MM.1S (cell line): ENCODE results near the gene MLF1.

Experiments used
- EZH2 ChIP-seq: fragments of 300-600 bp; sonication (generic); optimal IDR thresholded peaks from 2 replicates; pipeline ENCODE3; 2017; ENCODE audit warnings: low read depth, mild to moderate bottlenecking, antibody characterized with exemption, low read length, mixed read lengths
- EZH2phosphoT487 ChIP-seq: fragments of 300-600 bp; sonication (generic); IDR thresholded peaks from 2 replicates; pipeline ENCODE4 v1.6.1; 2018; ENCODE audit warnings: antibody characterized with exemption, low read length
- TF ChIP-seq, protein P1 (sequence below): fragments of 300-600 bp; sonication (generic); IDR thresholded peaks from 2 replicates; pipeline ENCODE4 v1.5.1; 2016; ENCODE audit warnings: antibody characterized with exemption, low read length, mixed read lengths

DNA sequence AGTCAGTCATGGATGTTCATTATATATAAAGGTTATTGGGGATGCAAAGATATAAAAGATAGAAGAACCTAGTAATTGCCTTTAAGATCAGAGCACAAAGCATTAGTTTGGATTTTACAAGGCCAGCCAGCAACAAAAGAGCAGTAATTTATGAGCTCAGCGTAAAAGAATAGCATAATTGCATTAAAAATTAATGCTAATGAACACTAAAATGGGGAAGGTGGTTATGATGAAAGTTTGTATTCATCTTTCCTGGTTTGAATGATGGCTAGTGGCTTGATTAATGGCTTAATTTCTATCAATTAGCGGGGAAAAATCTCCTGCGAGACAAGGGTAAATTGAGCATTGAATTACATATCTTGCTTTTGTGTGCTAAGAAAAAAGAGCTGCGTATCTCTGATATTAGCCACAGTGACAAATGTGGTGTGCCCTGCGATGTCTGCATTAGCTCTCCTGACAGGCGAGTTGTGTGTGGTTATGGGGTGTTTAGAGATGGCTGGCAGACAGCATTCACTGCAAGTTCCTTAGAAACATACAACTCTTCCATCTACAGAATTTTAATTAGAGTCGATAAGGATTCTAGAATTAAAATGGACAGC is 42.8 kb upstream of the MLF1 start:
- TF ChIP-seq, protein P1, sequence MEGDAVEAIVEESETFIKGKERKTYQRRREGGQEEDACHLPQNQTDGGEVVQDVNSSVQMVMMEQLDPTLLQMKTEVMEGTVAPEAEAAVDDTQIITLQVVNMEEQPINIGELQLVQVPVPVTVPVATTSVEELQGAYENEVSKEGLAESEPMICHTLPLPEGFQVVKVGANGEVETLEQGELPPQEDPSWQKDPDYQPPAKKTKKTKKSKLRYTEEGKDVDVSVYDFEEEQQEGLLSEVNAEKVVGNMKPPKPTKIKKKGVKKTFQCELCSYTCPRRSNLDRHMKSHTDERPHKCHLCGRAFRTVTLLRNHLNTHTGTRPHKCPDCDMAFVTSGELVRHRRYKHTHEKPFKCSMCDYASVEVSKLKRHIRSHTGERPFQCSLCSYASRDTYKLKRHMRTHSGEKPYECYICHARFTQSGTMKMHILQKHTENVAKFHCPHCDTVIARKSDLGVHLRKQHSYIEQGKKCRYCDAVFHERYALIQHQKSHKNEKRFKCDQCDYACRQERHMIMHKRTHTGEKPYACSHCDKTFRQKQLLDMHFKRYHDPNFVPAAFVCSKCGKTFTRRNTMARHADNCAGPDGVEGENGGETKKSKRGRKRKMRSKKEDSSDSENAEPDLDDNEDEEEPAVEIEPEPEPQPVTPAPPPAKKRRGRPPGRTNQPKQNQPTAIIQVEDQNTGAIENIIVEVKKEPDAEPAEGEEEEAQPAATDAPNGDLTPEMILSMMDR, result no peak
- TF ChIP-seq EZH2phosphoT487 (no peak), EZH2 (no peak)
